ENCODE data around the gene NKX2-3.

The NKX2-3 gene

GRCh38 chr10:99532687-99533495 is at the start of gene NKX2-3:
Gene NKX2-3, plus strand, starts transcription at chr10:99532942. Its CDS starts 190 bp downstream, at chr10:99533132.
- FAIRE-seq = no peak
- DNase-seq (ENCODE audit: low spot score) = no peak

- FAIRE-seq (no peak), DNase-seq (ENCODE audit: low spot score) (no peak)
These were observed 47.8 kb upstream of the NKX2-3 start for GRCh38 chr10:99484626-99485581.

GRCh38 chr10:99487125-99487807 is 45.5 kb upstream of the NKX2-3 start:
- FAIRE-seq (no peak), DNase-seq (ENCODE audit: low spot score) (no peak)

- FAIRE-seq (no peak), DNase-seq (ENCODE audit: low spot score) (no peak)
These were observed 43.5 kb upstream of the NKX2-3 start for GRCh38 chr10:99489271-99489670.

- FAIRE-seq (no peak), DNase-seq (ENCODE audit: low spot score) (no peak)
These were observed 35.3 kb upstream of the NKX2-3 start for GRCh38 chr10:99497343-99498025.

GRCh38 chr10:99506416-99506815 is 26.3 kb upstream of the NKX2-3 start:
- no peak for DNase-seq (ENCODE audit: low spot score)

GRCh38 chr10:99507265-99507664 is 25.5 kb upstream of the NKX2-3 start:
- no peak for DNase-seq (ENCODE audit: low spot score)
- FAIRE-seq = no peak

More at GRCh38 chr10:99506416-99506815, 26.3 kb upstream of the NKX2-3 start:
- FAIRE-seq = no peak

GRCh38 chr10:99513061-99513460 is 19.7 kb upstream of the NKX2-3 start:
- FAIRE-seq (no peak), DNase-seq (ENCODE audit: low spot score) (no peak)

GRCh38 chr10:99519690-99520039 is 13.1 kb upstream of the NKX2-3 start:
- no peak for DNase-seq (ENCODE audit: low spot score)
- FAIRE-seq = no peak

- FAIRE-seq = no peak
These were observed 12.5 kb upstream of the NKX2-3 start for GRCh38 chr10:99520040-99520846.

GRCh38 chr10:99520847-99521764 is 11.6 kb upstream of the NKX2-3 start:
- DNase-seq (ENCODE audit: low spot score) = no peak
- no peak for FAIRE-seq

More at GRCh38 chr10:99520040-99520846, 12.5 kb upstream of the NKX2-3 start:
- DNase-seq (ENCODE audit: low spot score) = no peak

- no peak for DNase-seq (ENCODE audit: low spot score)
- no peak for FAIRE-seq
These were observed 10.8 kb upstream of the NKX2-3 start for GRCh38 chr10:99521765-99522469.

- FAIRE-seq (no peak), DNase-seq (ENCODE audit: low spot score) (no peak)
These were observed 10.1 kb upstream of the NKX2-3 start for GRCh38 chr10:99522470-99523250.

- DNase-seq (ENCODE audit: low spot score) (no peak), FAIRE-seq (no peak)
These were observed 9.4 kb upstream of the NKX2-3 start for GRCh38 chr10:99523251-99523773.

- FAIRE-seq (no peak), DNase-seq (ENCODE audit: low spot score) (no peak)
These were observed 8.6 kb upstream of the NKX2-3 start for GRCh38 chr10:99524050-99524666.

GRCh38 chr10:99524736-99525380 is 7.9 kb upstream of the NKX2-3 start:
- no peak for DNase-seq (ENCODE audit: low spot score)
- no peak for FAIRE-seq

All from RCC 7860 (cell line).